ENCODE measurements around the gene TBX10.
"Not testable (repeated sequence)": the region's sequence is repeated elsewhere in the genome, so short reads cannot be mapped to it uniquely, and the experiment has no call there.

The TBX10 gene

DNA sequence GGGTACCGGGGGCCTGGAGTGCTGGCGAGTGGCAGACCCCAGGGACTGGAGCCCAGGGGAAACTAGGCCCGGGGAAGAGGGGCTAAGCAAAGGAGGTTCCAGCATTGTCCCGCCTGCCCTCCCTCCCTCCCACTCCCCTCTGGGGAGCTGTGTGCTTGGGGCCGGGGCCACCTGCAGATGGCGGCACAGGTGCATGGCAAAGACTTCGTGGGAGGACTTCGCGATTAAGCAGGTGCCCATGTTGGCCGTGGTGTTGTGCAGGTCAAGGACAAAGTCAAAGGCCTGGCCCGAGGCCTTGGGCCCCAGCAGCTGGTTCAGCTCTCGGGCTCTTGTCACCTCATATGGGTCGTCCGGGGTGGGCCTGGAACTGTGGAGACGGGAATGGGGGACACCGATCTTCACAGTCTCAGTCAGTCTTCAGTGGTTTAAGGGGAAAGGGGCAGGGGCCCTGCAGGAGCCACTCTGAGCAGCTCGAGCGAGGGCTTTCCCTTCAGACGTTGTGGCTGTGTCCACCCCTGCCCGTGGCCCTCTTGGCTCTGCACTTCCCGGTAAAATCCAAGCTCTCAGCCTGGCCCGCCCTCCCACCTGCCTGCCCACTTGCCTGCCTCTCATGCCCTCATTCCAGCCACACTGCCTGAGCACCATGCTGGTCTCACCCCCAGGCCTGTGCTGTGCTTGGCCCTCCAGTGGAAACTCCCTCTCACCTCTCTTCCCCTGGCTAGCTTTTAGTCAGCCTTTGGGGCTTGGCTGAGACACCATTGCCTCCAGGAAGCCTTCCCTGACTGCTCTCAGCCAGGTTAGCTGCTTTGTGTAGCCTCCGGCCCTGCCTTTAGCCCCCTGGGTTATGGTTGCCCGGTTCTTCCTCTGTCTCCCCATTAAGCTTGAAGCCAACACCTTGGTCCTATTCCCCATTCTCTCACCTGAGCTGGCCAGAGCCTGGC, 6.2 kb upstream of the TBX10 start:
- DNase-seq (ENCODE audit: low read depth in 2 of 2) = no peak

DNA sequence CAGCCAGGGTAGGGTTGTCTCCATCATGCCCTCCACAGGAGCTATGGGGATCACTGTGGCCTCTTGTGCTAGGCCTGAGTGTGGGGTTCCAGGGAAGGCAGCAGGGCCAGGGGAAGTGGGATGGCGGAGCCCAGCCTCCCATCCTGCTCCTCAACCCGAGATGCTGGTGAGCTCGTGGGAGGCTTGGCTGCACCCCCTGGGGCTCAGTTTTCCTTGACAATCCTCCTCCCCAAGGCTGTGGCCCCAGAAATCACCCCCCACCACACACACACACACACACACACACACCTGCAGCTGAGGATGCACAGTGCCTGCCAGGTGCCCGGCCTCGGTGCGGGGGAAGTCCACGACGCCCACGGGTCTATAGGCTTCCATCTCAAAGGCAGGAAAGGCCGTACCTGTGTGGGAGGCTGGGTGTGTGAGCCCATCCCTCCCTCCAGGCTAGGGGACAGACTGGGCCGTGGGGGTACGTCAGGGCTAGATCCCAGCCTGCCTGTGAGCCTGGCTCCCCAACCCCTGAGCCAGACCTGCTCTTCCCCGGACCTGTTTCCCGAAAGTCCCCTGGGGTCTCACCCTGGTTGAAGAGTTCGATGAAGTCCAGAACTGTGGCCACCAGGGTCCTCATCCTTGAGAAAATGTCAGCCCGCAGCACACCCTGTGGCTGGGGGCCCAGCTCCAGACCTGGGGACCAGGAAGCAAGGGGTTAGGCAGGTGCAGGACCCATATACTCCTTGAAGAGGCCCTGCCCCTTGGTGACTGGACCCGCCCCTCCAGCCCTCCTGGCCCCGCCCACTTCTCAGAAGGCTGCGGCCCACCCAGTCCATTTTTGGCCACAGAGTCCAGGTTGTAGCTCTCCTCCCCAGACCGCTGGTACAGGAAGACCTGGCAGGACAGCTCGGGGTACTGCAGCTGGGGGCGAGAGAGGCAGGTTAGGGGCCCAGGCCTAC, 5.2 kb upstream of the TBX10 start:
- DNase-seq (ENCODE audit: low read depth in 2 of 2) = no peak

DNA sequence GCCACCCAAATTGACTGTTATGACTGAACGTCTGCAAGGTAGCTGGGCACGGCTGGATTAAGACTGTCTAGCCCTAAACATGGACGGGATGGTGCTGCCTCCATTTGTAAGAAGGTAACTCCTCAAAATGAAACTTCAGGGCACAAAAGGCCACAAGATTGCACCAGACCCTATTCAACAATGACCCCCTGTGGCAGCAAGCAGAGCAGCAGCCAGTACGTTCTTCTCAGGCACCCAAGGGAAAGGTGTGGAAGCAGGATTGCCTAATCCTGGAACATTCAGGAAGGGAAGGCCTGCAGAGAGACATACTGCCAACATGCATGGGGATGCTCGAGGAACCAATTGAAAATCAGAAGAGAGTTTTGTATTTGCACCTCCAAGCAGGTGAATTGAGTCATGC, 4.5 kb upstream of the TBX10 start:
- no peak for DNase-seq (ENCODE audit: low read depth in 2 of 2)

DNA sequence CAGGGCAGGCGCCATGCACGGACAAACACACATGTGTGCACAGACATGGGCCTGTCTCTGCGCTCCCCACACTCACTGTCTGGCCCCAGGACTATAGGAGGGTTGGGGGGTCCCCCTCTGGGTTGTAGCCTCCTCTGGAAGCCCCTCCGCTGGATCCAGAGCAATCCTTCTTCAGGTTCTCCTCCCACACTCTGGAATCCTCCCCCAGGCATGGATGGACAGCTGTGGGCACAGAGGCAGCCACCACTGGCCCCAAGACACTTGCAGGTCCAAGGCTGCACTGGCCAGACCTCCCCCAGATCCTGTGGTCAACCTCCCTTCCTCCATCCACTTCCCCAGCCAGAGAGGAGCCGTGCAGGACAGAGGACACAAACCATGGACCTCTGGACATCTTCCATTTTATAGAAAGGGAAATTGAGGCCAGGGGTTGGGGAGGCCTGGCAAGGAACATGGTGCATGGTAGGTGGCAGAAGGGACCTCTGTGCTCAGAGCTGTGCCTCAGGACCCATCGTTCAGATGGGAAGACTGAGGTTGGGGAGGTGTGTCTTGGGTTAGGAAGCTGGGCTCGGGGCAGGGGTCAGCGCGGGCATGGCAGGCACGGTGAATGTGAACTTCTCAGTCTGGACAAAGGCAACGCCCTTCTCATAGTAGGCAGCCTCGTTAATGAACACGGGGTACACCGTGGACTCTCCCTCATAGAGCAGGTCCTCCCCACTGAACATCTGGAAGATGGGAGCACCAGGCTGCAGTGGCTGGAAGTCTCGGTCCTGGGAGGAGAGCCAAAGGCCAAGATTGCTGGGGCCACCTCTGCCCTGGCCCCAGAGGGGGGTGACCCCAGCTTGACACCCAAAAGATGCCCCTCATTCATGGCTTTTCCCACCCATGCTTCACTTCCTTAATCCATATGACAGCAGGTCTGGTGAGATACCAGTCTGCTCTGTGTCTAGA, 2.9 kb upstream of the TBX10 start:
- no peak for DNase-seq (ENCODE audit: low read depth in 2 of 2)

DNA sequence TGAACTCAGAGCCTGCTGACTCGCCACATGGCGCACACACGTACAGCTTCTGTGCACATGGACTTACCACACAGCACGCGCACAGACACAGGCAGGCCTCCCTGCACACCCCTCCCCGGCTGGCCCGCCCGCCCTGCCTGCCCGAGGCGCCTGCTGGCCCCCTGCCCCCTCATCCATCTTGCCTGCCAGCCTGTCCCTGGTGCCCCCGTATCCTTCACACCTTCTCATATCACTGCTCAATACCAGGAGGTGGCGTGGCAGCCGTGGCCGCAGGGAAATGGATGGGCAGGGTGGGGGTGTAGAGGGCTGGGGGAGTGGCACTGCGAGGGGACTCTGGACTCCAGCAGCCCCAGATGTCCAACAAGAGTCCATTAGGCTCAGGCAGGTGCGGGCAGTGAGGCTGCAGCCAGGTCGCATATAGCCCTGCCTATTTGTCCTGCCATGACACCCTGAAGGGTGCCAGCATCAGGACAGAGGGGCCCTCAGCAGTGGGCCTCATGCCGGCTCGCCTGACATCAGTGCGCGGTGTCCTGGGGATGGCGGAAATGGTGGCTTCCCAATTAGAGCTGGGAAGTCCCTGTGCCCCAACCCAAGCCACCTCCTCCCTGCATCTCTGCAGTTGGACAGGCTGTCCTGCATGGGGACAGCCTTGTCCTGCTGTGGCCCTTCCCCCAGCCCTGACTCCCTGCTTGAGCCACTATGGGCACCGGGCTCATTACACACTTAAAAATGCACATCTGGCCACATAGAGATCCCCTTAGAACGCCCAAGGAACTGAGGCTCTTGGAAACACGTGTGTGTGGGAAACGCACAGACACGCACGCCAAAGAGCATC, 2.0 kb upstream of the TBX10 start:
- no peak for DNase-seq (ENCODE audit: low read depth in 2 of 2)

DNA sequence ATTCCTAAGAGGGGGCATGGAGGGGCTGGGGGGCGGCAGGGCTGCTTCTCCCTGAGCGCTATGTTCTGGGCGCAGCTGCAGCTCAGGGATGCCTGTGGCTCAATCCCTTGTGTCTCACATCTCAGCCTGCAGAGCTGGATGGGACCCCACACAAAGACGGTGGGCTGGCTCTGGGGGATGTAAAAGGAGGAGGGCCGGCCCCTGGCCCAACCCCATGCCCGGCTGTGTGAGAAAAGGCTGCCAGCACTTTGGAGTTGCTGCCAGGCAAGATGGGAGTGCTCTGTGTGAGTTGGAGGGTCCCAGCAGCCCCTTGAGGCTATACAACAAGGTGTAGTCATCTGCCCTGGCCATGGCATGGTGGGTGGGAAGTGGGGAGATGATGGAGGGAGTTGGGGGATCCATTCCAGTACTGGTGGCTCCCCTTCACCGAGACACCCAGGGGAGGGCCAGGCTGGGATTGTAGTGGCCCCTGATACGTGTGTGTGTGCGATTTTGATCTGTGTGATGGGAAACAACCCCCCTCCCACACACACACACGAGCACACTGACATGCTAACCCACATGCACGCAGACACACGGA, 1.3 kb upstream of the TBX10 start:
- no peak for DNase-seq (ENCODE audit: low read depth in 2 of 2)

DNA sequence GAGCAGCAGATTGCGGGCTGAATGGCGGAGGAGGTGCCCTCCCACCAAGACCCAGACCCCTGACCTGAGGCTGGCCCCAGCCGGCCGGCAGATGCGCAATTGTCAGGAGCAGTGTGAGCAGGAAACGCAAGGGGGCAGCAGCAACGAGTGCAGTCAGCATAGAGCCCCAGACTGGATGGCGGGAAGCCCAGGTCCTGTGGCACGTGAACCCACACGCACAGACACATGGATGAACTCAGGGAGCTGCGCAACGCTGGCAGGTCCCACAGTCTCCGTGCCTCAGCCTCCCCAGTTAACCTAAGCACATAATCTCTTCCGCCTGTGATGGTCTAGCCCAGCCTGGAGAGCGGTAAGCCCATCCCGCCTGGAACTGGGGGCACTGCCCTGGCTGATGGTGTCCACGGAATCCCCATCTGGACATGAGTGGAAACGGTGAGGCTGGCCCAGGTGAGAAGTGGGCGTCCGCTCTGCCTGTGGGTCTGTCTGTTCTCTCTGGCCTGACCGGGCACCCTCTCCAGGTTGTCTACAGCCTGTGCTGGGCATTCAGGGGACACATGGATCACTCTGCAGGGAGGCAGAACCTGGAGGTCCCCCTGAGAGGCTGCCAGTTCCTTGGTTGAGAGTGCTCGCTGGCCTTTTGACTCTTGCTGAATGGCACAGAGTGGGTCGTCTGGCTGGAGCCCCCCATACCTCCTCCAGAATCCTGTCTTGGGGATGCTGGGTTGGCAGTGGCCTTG, 626 bp upstream of the TBX10 start:
- DNase-seq (ENCODE audit: low read depth in 2 of 2) = peak; percentile 15 to 43

- DNase-seq (ENCODE audit: low read depth in 2 of 2) = no peak
Observed at GRCh38 chr11:67638535-67639437, 777 bp downstream of the TBX10 start.

GRCh38 chr11:67637441-67637840, 2.1 kb downstream of the TBX10 start:
- DNase-seq (ENCODE audit: low read depth in 2 of 2) = not testable (repeated sequence)

- DNase-seq (ENCODE audit: low read depth in 2 of 2) = no peak
Observed at GRCh38 chr11:67636962-67637361, 2.6 kb downstream of the TBX10 start.

DNA sequence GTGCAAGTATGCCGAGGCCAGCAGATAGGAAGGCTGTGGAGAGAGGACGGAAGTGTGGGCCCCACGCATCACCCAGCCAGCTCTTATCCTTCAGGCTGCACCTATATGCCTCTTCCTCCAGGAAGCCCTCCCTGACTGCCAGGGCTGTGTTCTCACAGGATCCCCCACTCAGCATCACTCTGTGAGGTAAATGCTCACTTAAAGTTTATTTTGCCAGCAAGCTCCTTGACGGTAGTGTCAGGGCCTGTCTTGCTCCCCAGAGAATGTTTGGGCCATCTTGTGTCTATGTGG, 4.4 kb downstream of the TBX10 start:
- DNase-seq (ENCODE audit: low read depth in 2 of 2) = no peak

GRCh38 chr11:67634366-67635230, 5.0 kb downstream of the TBX10 start:
- no peak for DNase-seq (ENCODE audit: low read depth in 2 of 2)

DNA sequence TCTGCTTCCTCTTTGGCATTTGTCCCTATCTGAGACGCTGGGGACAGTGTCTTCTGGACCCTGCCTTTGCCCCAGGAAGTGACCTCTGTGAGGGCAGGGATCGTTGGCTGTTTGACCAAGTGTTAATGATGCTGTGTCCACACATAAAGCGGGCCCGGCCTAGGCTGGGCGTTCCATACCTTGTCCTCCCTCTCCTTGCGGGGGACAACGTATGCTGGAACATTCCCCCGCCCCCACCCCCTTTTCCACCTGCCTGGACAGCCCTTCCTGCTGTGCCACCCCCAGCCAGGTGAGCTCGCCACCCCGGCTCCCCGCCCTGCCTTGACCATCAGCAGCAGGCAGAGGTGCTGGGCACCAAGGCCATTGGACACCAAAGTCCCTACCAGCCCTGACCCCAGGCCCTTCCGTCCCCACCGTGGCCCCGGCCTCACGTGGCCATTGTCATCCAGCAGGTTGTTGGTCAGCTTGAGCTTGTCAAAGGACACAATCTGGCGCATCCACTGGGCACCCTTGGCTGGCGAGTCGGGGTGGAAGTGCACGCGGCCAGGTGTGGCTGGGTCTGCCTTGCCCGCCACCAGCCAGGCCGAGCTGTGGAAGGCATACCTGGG, 5.7 kb downstream of the TBX10 start:
- DNase-seq (ENCODE audit: low read depth in 2 of 2) = no peak

DNA sequence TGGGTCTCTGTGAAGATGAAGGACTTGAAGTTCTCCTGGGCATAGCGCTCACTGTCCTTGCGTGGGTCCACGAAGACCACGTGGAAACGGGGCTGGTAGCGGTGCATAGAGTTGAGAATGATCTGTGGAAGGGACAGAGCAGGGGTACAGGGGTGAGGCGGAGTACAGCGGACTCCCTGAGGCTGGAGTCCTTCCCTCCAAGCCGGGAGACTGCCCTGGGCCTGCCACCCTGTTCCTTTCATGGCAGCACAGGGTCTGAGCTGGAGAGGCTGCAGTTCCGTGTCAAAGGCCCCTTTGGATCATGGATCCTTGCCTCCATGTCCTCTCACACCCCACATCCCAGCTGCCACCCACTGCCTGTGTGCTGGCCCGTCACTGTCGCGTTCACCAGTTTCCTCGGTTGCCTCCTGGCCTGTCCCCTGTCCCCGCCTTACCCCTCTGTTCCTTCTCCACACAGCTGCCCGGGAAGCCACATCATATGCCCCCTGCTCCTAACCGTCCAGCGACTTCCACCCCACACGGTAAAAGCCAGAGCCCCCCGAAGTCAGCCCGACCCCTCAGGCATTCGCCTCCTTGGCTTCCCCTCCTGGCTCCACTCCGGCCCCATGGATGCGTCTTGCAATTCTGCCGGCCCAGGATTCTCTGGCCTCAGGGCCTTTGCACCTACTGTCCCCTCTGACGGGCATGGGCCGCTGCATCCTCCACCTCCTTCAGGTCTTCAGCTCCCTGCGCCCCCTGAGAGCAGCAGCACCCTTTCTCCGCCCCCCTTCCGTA, 6.4 kb downstream of the TBX10 start:
- no peak for DNase-seq (ENCODE audit: low read depth in 2 of 2)

- DNase-seq (ENCODE audit: low read depth in 2 of 2) = no peak
Observed at GRCh38 chr11:67632175-67632981, 7.2 kb downstream of the TBX10 start.

DNA sequence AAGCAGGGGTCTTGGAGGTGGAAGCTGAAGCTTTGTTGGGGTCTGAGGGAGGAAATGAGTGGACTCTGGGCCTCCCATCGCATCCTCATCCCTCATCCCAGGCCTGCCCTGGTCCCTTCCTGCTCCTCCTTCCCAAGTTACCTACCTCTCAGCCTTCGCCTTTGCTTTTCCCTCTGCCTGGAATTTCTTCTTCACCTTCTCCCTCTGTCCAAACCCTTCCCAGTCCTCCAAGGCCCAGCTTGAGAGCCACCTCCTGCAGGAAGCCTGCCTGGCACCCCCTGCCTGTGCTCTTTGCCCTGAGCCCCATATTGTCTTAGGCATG, 7.7 kb downstream of the TBX10 start:
- DNase-seq (ENCODE audit: low read depth in 2 of 2) = no peak

Measured in stimulated activated CD4-positive, alpha-beta T cell treated with anti-CD3 and anti-CD28 coated beads, Interleukin-1b, Interleukin-23, amount 100 ng/mL, for 1 hour (primary cell).